ENCODE data around the gene CCNG1.

The CCNG1 gene

DNA sequence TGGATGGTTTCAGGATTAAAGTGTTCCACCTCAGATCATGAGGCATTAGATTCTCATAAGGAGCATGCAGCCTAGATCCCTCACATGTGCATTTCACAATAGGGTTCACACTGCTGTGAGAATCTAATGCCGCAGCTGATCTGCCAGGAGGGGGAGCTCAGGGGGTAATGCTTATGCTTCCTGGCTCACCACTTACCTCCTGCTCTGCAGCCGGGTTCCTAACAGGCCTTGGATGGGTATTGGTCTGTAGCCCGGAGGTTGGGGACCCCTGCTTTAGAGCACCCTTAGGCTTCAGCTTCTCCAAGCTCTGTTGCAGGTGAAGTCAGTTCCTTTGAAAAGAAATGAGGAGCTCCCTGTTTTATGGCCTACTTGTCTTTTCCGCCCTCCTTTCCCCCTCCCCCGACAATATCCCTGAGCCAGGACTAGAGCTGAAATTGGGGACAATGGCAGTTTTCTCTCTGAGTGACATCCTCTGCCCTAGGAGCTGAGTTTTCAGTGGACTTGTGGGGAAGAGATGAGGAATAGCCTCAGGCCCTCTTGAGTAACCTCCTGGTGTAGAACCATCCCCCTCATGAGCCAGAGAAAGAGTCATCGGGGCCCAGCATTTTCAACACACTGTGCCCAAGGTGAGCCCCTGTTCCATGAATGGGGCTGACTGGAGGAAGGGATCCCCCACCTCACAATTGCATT, 51.8 kb downstream of the CCNG1 start:
- H3K4me3 ChIP-seq (ENCODE audit: low read depth, low read length) = no peak overlapping the region
- DNase-seq (ENCODE audit: low read depth, low spot score) = no peak
- TF ChIP-seq, protein P1, sequence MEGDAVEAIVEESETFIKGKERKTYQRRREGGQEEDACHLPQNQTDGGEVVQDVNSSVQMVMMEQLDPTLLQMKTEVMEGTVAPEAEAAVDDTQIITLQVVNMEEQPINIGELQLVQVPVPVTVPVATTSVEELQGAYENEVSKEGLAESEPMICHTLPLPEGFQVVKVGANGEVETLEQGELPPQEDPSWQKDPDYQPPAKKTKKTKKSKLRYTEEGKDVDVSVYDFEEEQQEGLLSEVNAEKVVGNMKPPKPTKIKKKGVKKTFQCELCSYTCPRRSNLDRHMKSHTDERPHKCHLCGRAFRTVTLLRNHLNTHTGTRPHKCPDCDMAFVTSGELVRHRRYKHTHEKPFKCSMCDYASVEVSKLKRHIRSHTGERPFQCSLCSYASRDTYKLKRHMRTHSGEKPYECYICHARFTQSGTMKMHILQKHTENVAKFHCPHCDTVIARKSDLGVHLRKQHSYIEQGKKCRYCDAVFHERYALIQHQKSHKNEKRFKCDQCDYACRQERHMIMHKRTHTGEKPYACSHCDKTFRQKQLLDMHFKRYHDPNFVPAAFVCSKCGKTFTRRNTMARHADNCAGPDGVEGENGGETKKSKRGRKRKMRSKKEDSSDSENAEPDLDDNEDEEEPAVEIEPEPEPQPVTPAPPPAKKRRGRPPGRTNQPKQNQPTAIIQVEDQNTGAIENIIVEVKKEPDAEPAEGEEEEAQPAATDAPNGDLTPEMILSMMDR (IDR thresholded peaks at IDR 0.05; ENCODE audit: low read depth, low read length) = peak; percentile 25
- in situ Hi-C loops (cut with HindIII; ENCODE audit: low sequenced_read_pairs) = no loop called here

DNA sequence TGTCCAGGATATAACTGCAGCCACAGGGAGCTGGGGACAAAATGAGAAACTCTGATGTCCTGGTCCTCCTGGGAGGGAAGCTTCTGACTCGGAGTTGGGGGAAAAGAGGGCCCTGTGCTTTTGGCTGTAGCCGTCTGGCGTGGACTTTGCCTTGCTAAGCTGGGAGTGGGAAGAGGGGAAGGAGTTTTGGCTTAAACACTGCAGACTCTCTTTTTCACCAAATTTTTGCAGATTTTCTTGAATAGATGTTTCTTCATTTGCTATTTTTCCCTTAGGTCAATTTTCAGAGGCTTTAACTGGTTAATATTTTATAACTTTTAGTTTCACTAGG, 52.3 kb downstream of the CCNG1 start:
- TF ChIP-seq, protein P1 (IDR thresholded peaks at IDR 0.05; ENCODE audit: low read depth, low read length) = no peak
- H3K4me3 ChIP-seq (ENCODE audit: low read depth, low read length) = no peak overlapping the region
- in situ Hi-C loops (cut with HindIII; ENCODE audit: low sequenced_read_pairs) = no loop called here
- DNase-seq (ENCODE audit: low read depth, low spot score) = no peak
